ENCODE measurements around the gene ANAPC4. TPM values are rescaled to one million over a fixed set of nuclear protein-coding genes. Genes with fewer than 3 reads are reported as not detected.

The ANAPC4 gene
- total RNA-seq, 1 donor from 2014 or later: 25.9 TPM

DNA sequence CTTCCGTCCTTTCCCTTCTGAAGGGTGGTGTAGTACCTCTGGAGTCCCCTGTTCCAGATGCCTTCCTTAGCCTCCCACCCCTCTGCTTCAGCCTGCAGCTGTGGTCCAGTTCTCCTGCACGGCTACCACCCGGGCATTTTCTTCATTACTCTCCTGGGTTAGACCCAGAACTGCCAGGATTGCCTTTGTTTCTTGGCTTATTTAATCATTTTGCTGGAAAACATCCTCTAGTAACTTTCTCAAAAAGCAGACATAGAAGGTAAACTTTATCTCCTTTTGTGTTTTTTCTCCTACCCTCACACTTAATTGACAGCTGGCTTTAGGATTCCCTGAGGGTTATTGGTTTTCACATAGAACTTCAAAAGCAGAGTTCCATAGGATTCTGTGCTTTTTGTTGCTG lies 20.2 kb downstream of the ANAPC4 start:
- no peaks in the 10 kb centered on the region for H3K27me3 Mint-ChIP-seq (ENCODE audit: unreplicated experiment)
- no peak overlapping the region for H3K4me3 Mint-ChIP-seq (ENCODE audit: unreplicated experiment)
- TF ChIP-seq, protein P1, sequence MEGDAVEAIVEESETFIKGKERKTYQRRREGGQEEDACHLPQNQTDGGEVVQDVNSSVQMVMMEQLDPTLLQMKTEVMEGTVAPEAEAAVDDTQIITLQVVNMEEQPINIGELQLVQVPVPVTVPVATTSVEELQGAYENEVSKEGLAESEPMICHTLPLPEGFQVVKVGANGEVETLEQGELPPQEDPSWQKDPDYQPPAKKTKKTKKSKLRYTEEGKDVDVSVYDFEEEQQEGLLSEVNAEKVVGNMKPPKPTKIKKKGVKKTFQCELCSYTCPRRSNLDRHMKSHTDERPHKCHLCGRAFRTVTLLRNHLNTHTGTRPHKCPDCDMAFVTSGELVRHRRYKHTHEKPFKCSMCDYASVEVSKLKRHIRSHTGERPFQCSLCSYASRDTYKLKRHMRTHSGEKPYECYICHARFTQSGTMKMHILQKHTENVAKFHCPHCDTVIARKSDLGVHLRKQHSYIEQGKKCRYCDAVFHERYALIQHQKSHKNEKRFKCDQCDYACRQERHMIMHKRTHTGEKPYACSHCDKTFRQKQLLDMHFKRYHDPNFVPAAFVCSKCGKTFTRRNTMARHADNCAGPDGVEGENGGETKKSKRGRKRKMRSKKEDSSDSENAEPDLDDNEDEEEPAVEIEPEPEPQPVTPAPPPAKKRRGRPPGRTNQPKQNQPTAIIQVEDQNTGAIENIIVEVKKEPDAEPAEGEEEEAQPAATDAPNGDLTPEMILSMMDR (IDR thresholded peaks at IDR 0.05): no peak
- peaks cover 65% of the 10 kb centered on the region for H3K36me3 Mint-ChIP-seq (ENCODE audit: unreplicated experiment)
- H3K9me3 Mint-ChIP-seq (ENCODE audit: unreplicated experiment): peaks cover 11% of the 10 kb centered on the region
- peaks cover 14% of the 10 kb centered on the region for H3K4me1 Mint-ChIP-seq (ENCODE audit: unreplicated experiment)
- DNase-seq (ENCODE audit: extremely low spot score, unreplicated experiment): no peak
- no peak overlapping the region for H3K27ac Mint-ChIP-seq (ENCODE audit: unreplicated experiment)

DNA sequence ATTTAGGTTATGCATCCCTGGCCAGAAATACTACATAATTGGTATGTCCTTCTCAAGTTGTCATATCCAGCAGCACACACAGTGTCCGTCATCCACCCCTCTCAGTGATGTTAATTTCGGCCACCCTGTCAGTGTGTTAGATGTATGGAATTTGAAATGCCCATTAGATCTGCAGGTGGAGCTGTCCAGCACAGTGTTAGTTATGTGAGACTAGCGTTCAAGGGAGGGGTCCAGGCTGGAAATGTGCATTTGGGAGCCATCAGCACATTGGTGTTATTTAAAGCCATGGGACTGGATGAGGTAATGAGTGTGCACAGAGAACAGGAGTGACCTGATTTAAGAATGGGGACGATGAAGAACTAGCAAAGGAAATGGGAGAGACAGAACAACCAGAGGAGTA lies 22.4 kb downstream of the ANAPC4 start:
- TF ChIP-seq, protein P1 (IDR thresholded peaks at IDR 0.05): no peak
- DNase-seq (ENCODE audit: extremely low spot score, unreplicated experiment): no peak
- no peak overlapping the region for H3K4me3 Mint-ChIP-seq (ENCODE audit: unreplicated experiment)

GRCh38 chr4:25401066-25401465 lies 24.0 kb downstream of the ANAPC4 start:
- TF ChIP-seq, protein P1 (IDR thresholded peaks at IDR 0.05): no peak
- Mint-ChIP-seq H3K27ac (ENCODE audit: unreplicated experiment) (no peak overlapping the region), H3K9me3 (ENCODE audit: unreplicated experiment) (peaks cover 11% of the 10 kb centered on the region), H3K36me3 (ENCODE audit: unreplicated experiment) (peaks cover 56% of the 10 kb centered on the region), H3K27me3 (ENCODE audit: unreplicated experiment) (no peaks in the 10 kb centered on the region), H3K4me1 (ENCODE audit: unreplicated experiment) (peaks cover 14% of the 10 kb centered on the region), H3K4me3 (ENCODE audit: unreplicated experiment) (no peak overlapping the region)
- no peak for DNase-seq (ENCODE audit: extremely low spot score, unreplicated experiment)

More for the DNA sequence above, 22.4 kb downstream of the ANAPC4 start:
- no peaks in the 10 kb centered on the region for H3K27me3 Mint-ChIP-seq (ENCODE audit: unreplicated experiment)
- peaks cover 62% of the 10 kb centered on the region for H3K36me3 Mint-ChIP-seq (ENCODE audit: unreplicated experiment)
- H3K9me3 Mint-ChIP-seq (ENCODE audit: unreplicated experiment): peaks cover 11% of the 10 kb centered on the region
- H3K27ac Mint-ChIP-seq (ENCODE audit: unreplicated experiment): no peak overlapping the region
- H3K4me1 Mint-ChIP-seq (ENCODE audit: unreplicated experiment): peaks cover 14% of the 10 kb centered on the region

DNA sequence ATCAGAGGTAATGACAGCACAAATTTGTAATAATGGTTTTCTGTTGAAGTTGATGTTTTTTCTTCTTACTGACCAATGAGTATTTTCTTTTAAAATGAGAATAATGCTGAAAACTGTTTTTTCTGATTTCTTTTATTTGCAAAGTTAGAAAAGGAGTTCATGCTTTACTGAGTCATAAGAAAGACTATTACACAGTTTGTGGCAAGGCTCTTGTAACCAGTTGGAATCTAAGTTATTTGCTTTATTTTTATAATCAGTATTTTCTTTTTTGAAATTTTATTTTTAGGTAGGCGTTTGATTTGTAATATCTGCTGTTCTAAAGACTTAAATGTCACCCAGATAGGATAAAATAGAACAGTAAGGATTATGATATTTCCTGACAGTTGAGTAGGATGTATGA lies 25.5 kb downstream of the ANAPC4 start:
- H3K27ac Mint-ChIP-seq (ENCODE audit: unreplicated experiment): no peak overlapping the region
- H3K9me3 Mint-ChIP-seq (ENCODE audit: unreplicated experiment): peaks cover under 1% of the 10 kb centered on the region
- TF ChIP-seq, protein P1 (IDR thresholded peaks at IDR 0.05): no peak
- H3K4me3 Mint-ChIP-seq (ENCODE audit: unreplicated experiment): no peak overlapping the region
- no peak for DNase-seq (ENCODE audit: extremely low spot score, unreplicated experiment)
- H3K4me1 Mint-ChIP-seq (ENCODE audit: unreplicated experiment): peaks cover 14% of the 10 kb centered on the region
- H3K27me3 Mint-ChIP-seq (ENCODE audit: unreplicated experiment): no peaks in the 10 kb centered on the region
- H3K36me3 Mint-ChIP-seq (ENCODE audit: unreplicated experiment): peaks cover 44% of the 10 kb centered on the region

GRCh38 chr4:25403699-25404098 lies 26.6 kb downstream of the ANAPC4 start:
- Mint-ChIP-seq H3K27me3 (ENCODE audit: unreplicated experiment) (no peaks in the 10 kb centered on the region), H3K36me3 (ENCODE audit: unreplicated experiment) (peaks cover 40% of the 10 kb centered on the region), H3K27ac (ENCODE audit: unreplicated experiment) (no peak overlapping the region), H3K9me3 (ENCODE audit: unreplicated experiment) (no peaks in the 10 kb centered on the region), H3K4me1 (ENCODE audit: unreplicated experiment) (peaks cover 14% of the 10 kb centered on the region), H3K4me3 (ENCODE audit: unreplicated experiment) (no peak overlapping the region)
- DNase-seq (ENCODE audit: extremely low spot score, unreplicated experiment): no peak
- TF ChIP-seq, protein P1 (IDR thresholded peaks at IDR 0.05): no peak
